Measurements from ENCODE around the gene PTMS.

Gene PTMS

GRCh38 chr12:6724409-6724797 lies 41.8 kb upstream of the PTMS start:
- peak overlapping the region; percentile 80 for H2AFZ ChIP-seq
- H3K27ac ChIP-seq = peak overlapping the region; percentile 84
- no peak for TF ChIP-seq CTCF (IDR thresholded peaks at IDR 0.05)

GRCh38 chr12:6725350-6725749 lies 40.8 kb upstream of the PTMS start:
- no peak overlapping the region for H2AFZ ChIP-seq
- H3K9me3 ChIP-seq (ENCODE audit: control insufficient read depth, low read length) = no peaks in the 10 kb centered on the region
- no peak overlapping the region for H3K9ac ChIP-seq
- H3K27ac ChIP-seq = no peak overlapping the region
- no peaks in the 10 kb centered on the region for H3K79me2 ChIP-seq
- no peaks in the 10 kb centered on the region for H3K36me3 ChIP-seq (ENCODE audit: control insufficient read depth, insufficient read depth, low read length)
- no peaks in the 10 kb centered on the region for H3K27me3 ChIP-seq (ENCODE audit: control insufficient read depth, insufficient read depth, low read length)
- no peak overlapping the region for H3K4me3 ChIP-seq (ENCODE audit: low read depth, low read length)
- no peaks in the 10 kb centered on the region for H3K4me1 ChIP-seq
- H3K4me2 ChIP-seq (ENCODE audit: low read length) = no peak overlapping the region
- no peak for TF ChIP-seq CTCF (IDR thresholded peaks at IDR 0.05)

More at GRCh38 chr12:6724409-6724797, 41.8 kb upstream of the PTMS start:
- Histone ChIP-seq H3K9me3 (ENCODE audit: control insufficient read depth, low read length) (no peaks in the 10 kb centered on the region), H3K4me3 (ENCODE audit: low read depth, low read length) (peak overlapping the region; percentile 87), H3K79me2 (no peaks in the 10 kb centered on the region), H3K4me1 (no peaks in the 10 kb centered on the region), H3K36me3 (ENCODE audit: control insufficient read depth, insufficient read depth, low read length) (no peaks in the 10 kb centered on the region), H3K4me2 (ENCODE audit: low read length) (peak overlapping the region; percentile 99), H3K9ac (no peak overlapping the region), H3K27me3 (ENCODE audit: control insufficient read depth, insufficient read depth, low read length) (no peaks in the 10 kb centered on the region)

- H3K79me2 ChIP-seq = no peaks in the 10 kb centered on the region
- H3K4me1 ChIP-seq = no peaks in the 10 kb centered on the region
- H3K9me3 ChIP-seq (ENCODE audit: control insufficient read depth, low read length) = no peaks in the 10 kb centered on the region
- H2AFZ ChIP-seq = no peak overlapping the region
- no peak overlapping the region for H3K27ac ChIP-seq
- H3K4me3 ChIP-seq (ENCODE audit: low read depth, low read length) = no peak overlapping the region
- H3K27me3 ChIP-seq (ENCODE audit: control insufficient read depth, insufficient read depth, low read length) = no peaks in the 10 kb centered on the region
- no peak overlapping the region for H3K4me2 ChIP-seq (ENCODE audit: low read length)
- no peak overlapping the region for H3K9ac ChIP-seq
- H3K36me3 ChIP-seq (ENCODE audit: control insufficient read depth, insufficient read depth, low read length) = no peaks in the 10 kb centered on the region
- TF ChIP-seq CTCF (IDR thresholded peaks at IDR 0.05) = no peak
Measured at GRCh38 chr12:6729186-6729585, 37.0 kb upstream of the PTMS start.

- H3K4me2 ChIP-seq (ENCODE audit: low read length) = no peak overlapping the region
- H3K4me3 ChIP-seq (ENCODE audit: low read depth, low read length) = no peak overlapping the region
- H3K9ac ChIP-seq = no peak overlapping the region
- H3K79me2 ChIP-seq = no peaks in the 10 kb centered on the region
- H2AFZ ChIP-seq = no peak overlapping the region
- H3K9me3 ChIP-seq (ENCODE audit: control insufficient read depth, low read length) = no peaks in the 10 kb centered on the region
- no peak for TF ChIP-seq CTCF (IDR thresholded peaks at IDR 0.05)
- H3K27ac ChIP-seq = no peak overlapping the region
- H3K36me3 ChIP-seq (ENCODE audit: control insufficient read depth, insufficient read depth, low read length) = no peaks in the 10 kb centered on the region
- H3K4me1 ChIP-seq = no peaks in the 10 kb centered on the region
- no peaks in the 10 kb centered on the region for H3K27me3 ChIP-seq (ENCODE audit: control insufficient read depth, insufficient read depth, low read length)
Measured at GRCh38 chr12:6730169-6730568, 36.0 kb upstream of the PTMS start.

- no peak overlapping the region for H3K4me3 ChIP-seq (ENCODE audit: low read depth, low read length)
- H3K27ac ChIP-seq = no peak overlapping the region
- no peak for TF ChIP-seq CTCF (IDR thresholded peaks at IDR 0.05)
- H3K4me2 ChIP-seq (ENCODE audit: low read length) = no peak overlapping the region
- no peak overlapping the region for H2AFZ ChIP-seq
- peaks cover 4% of the 10 kb centered on the region for H3K4me1 ChIP-seq
- no peaks in the 10 kb centered on the region for H3K27me3 ChIP-seq (ENCODE audit: control insufficient read depth, insufficient read depth, low read length)
- no peaks in the 10 kb centered on the region for H3K9me3 ChIP-seq (ENCODE audit: control insufficient read depth, low read length)
- no peak overlapping the region for H3K9ac ChIP-seq
- H3K79me2 ChIP-seq = no peaks in the 10 kb centered on the region
- no peaks in the 10 kb centered on the region for H3K36me3 ChIP-seq (ENCODE audit: control insufficient read depth, insufficient read depth, low read length)
Measured at GRCh38 chr12:6734506-6735387, 31.4 kb upstream of the PTMS start.

Measured in parathyroid adenoma (tissue), 2 donors.